Naive thymus-derived CD4-positive, alpha-beta T cell (primary cell): ENCODE results near the gene MTRFR. TPM values are rescaled to one million over a fixed set of nuclear protein-coding genes. Genes with fewer than 3 reads are reported as not detected.
"Not testable (repeated sequence)": the region's sequence is repeated elsewhere in the genome, so short reads cannot be mapped to it uniquely, and the experiment has no call there.

ENCODE experiments used
- ATAC-seq: fragments of 150-1000 bp; cut with Tn5 transposase; 2 replicates; pipeline ENCODE4 v1.10.0; 2021; ENCODE audit warnings: mild to moderate bottlenecking, moderate library complexity
- CTCF ChIA-PET: fragments of 350-600 bp; sonication (Branson Sonifier 250); formaldehyde crosslinking; loops from one replicate; lab custom pipeline; 2021; ENCODE audit warnings: antibody characterized with exemption; lab: Charles Lee
- POLR2A ChIA-PET: fragments of 350-600 bp; sonication (Branson Sonifier 250); formaldehyde crosslinking; loops from one replicate; lab custom pipeline; 2021; ENCODE audit warnings: antibody characterized with exemption, inconsistent platforms; lab: Charles Lee
- DNase-seq, 9 donors: peaks; one replicate each; pipeline versions ENCODE4 v3.0.0 to v3.0.0-alpha.2; 2020 to 2022; ENCODE audit warnings: mixed read lengths in 1 of 9
- H3K27ac ChIP-seq: one replicate; pipeline ENCODE4 v1.7.0; 2013; ENCODE audit warnings: mild to moderate bottlenecking, low read depth, low read length, moderate library complexity
- H3K27me3 ChIP-seq, 2 donors: one replicate each; pipeline ENCODE4 v1.7.0; 2013; ENCODE audit warnings: low read length in 2 of 2, mild to moderate bottlenecking in 2 of 2, moderate library complexity in 2 of 2; ENCODE audit not compliant: control insufficient read depth in 2 of 2, insufficient read depth in 2 of 2
- H3K36me3 ChIP-seq, 3 experiments: 1 replicate in 2 of 3; 2 replicates in 1 of 3; pipeline ENCODE4 v1.7.0; 2013; ENCODE audit warnings: low read length in 3 of 3, mild to moderate bottlenecking in 3 of 3, moderate library complexity in 1 of 3; ENCODE audit not compliant: insufficient read depth in 3 of 3, control insufficient read depth in 2 of 3
- H3K4me1 ChIP-seq, 2 donors: one replicate each; pipeline ENCODE4 v1.7.0; 2013; ENCODE audit warnings: low read length in 2 of 2, mild to moderate bottlenecking in 2 of 2, moderate library complexity in 1 of 2; ENCODE audit not compliant: control insufficient read depth in 2 of 2, insufficient read depth in 2 of 2
- H3K4me3 ChIP-seq: 2 replicates; pipeline ENCODE4 v1.7.0; 2013; ENCODE audit warnings: mild to moderate bottlenecking, low read length
- H3K9me3 ChIP-seq, 3 experiments: 1 replicate in 2 of 3; 2 replicates in 1 of 3; pipeline ENCODE4 v1.7.0; 2013; ENCODE audit warnings: low read length in 3 of 3; ENCODE audit not compliant: control insufficient read depth in 2 of 3
- H3K27ac Mint-ChIP-seq, 9 donors: one replicate each; pipeline ENCODE4 v1.8.0; 2020 to 2022; ENCODE audit warnings: mixed read lengths in 9 of 9, mild to moderate bottlenecking in 8 of 9, moderate library complexity in 5 of 9, inconsistent platforms in 2 of 9
- H3K27me3 Mint-ChIP-seq, 5 donors: one replicate each; pipeline ENCODE4 v1.8.0; 2021 to 2022; ENCODE audit warnings: mixed read lengths in 5 of 5, mild to moderate bottlenecking in 1 of 5
- H3K36me3 Mint-ChIP-seq, 5 donors: one replicate each; pipeline ENCODE4 v1.8.0; 2020 to 2022; ENCODE audit warnings: mixed read lengths in 5 of 5, mild to moderate bottlenecking in 3 of 5, inconsistent platforms in 1 of 5
- H3K4me1 Mint-ChIP-seq, 7 donors: one replicate each; pipeline ENCODE4 v1.8.0; 2020 to 2022; ENCODE audit warnings: mixed read lengths in 7 of 7, mild to moderate bottlenecking in 3 of 7, inconsistent platforms in 1 of 7
- H3K4me3 Mint-ChIP-seq, 10 donors: one replicate each; pipeline ENCODE4 v1.8.0; 2020 to 2022; ENCODE audit warnings: mild to moderate bottlenecking in 10 of 10, mixed read lengths in 10 of 10, moderate library complexity in 6 of 10, inconsistent platforms in 2 of 10
- H3K9me3 Mint-ChIP-seq, 11 donors: one replicate each; pipeline ENCODE4 v1.8.0; 2020 to 2022; ENCODE audit warnings: mixed read lengths in 11 of 11, mild to moderate bottlenecking in 4 of 11, inconsistent platforms in 1 of 11, moderate library complexity in 1 of 11
- intact Hi-C, 2 donors: fragments of 100-400 bp; cut with micrococcal nuclease; formaldehyde crosslinking; loops; one replicate each; pipeline ENCODE4 v1.15.1; 2023
- polyA plus RNA-seq, 2 donors: library from polyadenylated mRNA; unstranded; fragments of 300-500 nt; fragmentation: Illumina TruSeq; gene quantifications; one replicate each; pipeline ENCODE4 v1.2.3, GENCODE V29; 2021
- total RNA-seq, 6 experiments: library from RNA in 5 of 6; stranded (reverse) in 5 of 6; gene quantifications; 1 replicate in 5 of 6; 2 replicates in 1 of 6; pipeline ENCODE4 v1.2.3 and lab custom pipeline; 2021 to 2026

Gene MTRFR
- total and polyA plus RNA-seq, 7 experiments from 2014 or later, result 26.8 to 60.3 (median 42.6) TPM

DNA sequence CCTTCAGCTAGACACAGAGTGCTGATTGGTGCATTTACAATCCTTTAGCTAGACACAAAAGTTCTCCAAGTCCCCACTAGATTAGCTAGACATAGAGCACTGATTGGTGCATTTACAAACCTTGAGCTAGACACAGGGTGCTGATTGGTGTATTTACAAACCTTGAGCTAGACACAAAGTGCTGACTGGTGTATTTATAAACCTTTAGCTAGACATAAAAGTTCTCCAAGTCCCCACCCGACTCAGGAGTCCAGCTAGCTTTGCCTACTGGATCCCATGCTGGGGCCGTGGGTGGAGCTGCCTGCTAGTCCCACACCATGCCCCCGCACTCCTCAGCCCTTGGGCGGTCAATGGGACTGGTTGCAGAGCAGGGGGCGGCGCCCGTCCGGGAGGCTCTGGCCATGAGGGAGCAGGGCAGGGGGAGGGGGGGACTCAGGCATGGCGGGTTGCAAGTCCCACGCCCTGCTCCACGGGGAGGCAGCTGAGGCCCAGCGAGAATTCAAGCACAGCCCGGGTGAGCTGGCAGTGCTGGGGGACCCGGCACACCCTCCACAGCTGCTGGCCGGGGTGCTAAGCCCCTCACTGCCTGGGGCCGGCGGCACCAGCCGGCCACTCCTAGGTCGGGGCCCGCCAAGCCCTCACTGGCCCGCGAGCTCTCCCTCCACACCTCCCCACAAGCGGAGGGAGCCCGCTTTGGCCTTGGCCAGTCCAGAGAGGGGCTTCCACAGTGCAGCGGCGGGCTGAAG is 15.9 kb downstream of the MTRFR start:
- H3K27me3 Mint-ChIP-seq, DNase-seq, H3K9me3 ChIP-seq, H3K27ac ChIP-seq, H3K4me3 ChIP-seq, intact Hi-C loops, ATAC-seq, H3K9me3 Mint-ChIP-seq, H3K27me3 ChIP-seq: not testable (repeated sequence)
- CTCF ChIA-PET, result interaction anchor here (1.5 kb wide), 1 partner anchor 11 kb away, joined by 7 read pairs; no protein-coding TSS in a partner anchor
- Mint-ChIP-seq H3K4me1 (peaks cover 36 to 76% (median 58%) of the 10 kb centered on the region in 7 donors), H3K27ac (peak overlapping the region in 1 of 9 donors; percentile 62), H3K36me3 (peaks cover 3 to 42% (median 27%) of the 10 kb centered on the region in 5 donors), H3K4me3 (peak overlapping the region in 2 of 10 donors; percentile 50 to 64)
- Histone ChIP-seq H3K36me3 (peaks cover 0 to 33% (median 0%) of the 10 kb centered on the region in 3 experiments), H3K4me1 (peaks cover 6 to 21% of the 10 kb centered on the region in 2 donors)
- POLR2A ChIA-PET, result interaction anchor here (1.4 kb wide), 1 partner anchor 8 kb away, joined by 4 read pairs; no protein-coding TSS in a partner anchor

DNA sequence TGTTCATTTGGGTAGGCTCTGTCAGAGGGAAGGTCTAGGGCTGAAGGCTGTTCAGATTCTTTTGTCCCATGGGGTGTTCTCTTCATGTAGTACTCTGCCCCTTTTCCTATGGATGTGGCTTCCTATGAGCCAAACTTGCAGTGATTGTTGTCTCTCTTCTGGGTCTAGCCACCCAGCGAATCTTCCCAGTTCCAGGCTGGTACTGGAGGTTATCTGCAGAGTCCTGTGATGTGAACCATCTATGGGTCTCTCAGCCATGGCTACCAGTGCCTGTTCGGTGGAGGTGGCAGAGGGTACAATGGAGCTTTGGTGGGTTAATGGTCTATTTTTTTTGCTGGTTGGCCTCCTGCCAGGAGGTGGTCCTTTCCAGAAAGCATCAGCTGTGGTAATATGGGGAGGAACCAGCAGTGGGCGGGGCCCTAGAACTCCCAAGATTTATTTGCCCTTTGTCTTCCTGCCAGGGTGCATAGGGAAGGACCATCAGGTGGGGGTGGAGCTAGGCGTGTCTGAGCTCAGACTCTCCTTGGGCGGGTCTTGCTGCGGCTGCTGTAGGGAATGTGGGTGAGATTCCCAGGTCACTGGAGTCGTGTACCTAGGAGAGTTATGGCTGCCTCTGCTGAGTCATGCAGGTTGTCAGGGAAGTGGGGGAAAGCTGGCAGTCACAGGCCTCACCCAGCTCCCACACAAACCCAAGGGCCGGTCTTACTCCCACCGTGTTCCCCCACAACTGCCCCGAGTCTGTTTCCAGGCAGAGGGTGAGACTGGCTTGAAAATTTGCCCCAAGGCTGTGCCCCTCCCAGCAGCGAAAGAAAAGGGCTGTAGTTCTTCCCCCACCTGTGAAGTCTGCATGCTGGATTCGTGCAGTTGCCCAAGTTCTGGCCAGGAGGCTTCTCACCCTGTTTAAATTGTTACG is 17.5 kb downstream of the MTRFR start:
- Mint-ChIP-seq H3K4me3 (peak overlapping the region in 9 of 10 donors; percentile 12 to 61 (median 27)), H3K9me3 (peaks cover 0 to 2% (median 0%) of the 10 kb centered on the region in 11 donors), H3K27ac (peak overlapping the region; percentile 8 to 89 (median 62)), H3K27me3 (no peaks in the 10 kb centered on the region), H3K36me3 (peaks cover 3 to 39% (median 23%) of the 10 kb centered on the region in 5 donors), H3K4me1 (peaks cover 30 to 64% (median 50%) of the 10 kb centered on the region in 7 donors)
- H3K4me1 ChIP-seq, result peaks cover 6 to 18% of the 10 kb centered on the region in 2 donors
- H3K27me3 ChIP-seq, result no peaks in the 10 kb centered on the region
- ATAC-seq (no peak), DNase-seq (no peak)
- CTCF ChIA-PET, result interaction anchor here (0.6 to 1.3 kb wide), 3 partner anchors 8 to 207 kb away, joined by 3 to 5 read pairs (median 3); no protein-coding TSS in a partner anchor
- intact Hi-C loops, result loop anchor here in 1 of 2 donors (1.0 kb wide), 1 partner anchor 8 kb away; no protein-coding TSS in a partner anchor
- no peak overlapping the region for H3K4me3 ChIP-seq
- POLR2A ChIA-PET, result interaction anchor here (1.4 to 1.6 kb wide), 2 partner anchors 10 to 18 kb away, joined by 4 to 5 read pairs; partner anchors contain the start of gene MPHOSPH9
- peak overlapping the region; percentile 51 for H3K27ac ChIP-seq
- peaks cover 0 to 48% (median 0%) of the 10 kb centered on the region in 3 experiments for H3K36me3 ChIP-seq
- no peaks in the 10 kb centered on the region for H3K9me3 ChIP-seq

DNA sequence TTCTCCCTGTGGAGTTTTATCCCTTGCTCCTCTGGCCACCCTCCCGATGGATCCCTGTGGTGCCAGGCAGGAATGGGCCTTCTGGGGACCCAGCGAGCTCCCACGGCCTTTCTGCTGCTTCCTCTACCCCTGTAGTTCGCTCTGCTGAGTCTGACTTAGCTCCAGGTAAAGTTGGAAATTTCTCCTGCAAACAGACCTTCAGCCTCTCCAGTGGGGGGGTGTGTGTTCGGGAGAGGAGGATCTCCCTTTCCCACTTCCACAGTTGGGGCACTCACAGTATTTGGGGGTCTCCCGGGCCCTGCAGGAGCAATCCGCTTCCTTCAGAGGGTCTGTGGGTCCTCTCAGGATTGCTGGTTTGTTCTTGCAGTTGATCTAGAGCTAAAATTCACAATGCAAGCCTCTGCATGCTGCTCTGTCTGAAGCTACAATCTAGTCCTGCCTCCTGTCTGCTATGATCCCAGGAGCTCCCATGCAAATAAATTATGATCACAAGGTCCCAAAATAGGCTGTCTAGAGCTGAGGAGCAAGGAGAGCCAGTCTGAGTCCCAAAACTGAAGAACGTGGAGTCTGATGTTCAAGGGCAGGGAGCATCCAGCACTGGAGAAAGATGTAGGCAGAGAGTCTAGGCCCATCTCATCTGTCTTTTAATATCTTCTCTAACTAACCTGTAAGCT is 18.3 kb downstream of the MTRFR start:
- ChIA-PET CTCF (interaction anchor here (0.6 to 1.1 kb wide), 3 partner anchors 9 to 192 kb away, joined by 3 to 5 read pairs (median 4); no protein-coding TSS in a partner anchor), POLR2A (interaction anchor here (1.6 kb wide), 1 partner anchor 19 kb away, joined by 5 read pairs; the partner anchor contains the start of gene MPHOSPH9)
- intact Hi-C loops, result no loop called here
- H3K9me3 ChIP-seq, result no peaks in the 10 kb centered on the region
- peaks cover 6 to 18% of the 10 kb centered on the region in 2 donors for H3K4me1 ChIP-seq
- Mint-ChIP-seq H3K4me1 (peaks cover 27 to 57% (median 43%) of the 10 kb centered on the region in 7 donors), H3K27ac (peak overlapping the region in 7 of 9 donors; percentile 8 to 70 (median 51)), H3K27me3 (no peaks in the 10 kb centered on the region), H3K9me3 (peaks cover 0 to 2% (median 0%) of the 10 kb centered on the region in 11 donors), H3K4me3 (peak overlapping the region in 3 of 10 donors; percentile 9 to 47 (median 22)), H3K36me3 (peaks cover 3 to 44% (median 24%) of the 10 kb centered on the region in 5 donors)
- peak overlapping the region; percentile 41 for H3K27ac ChIP-seq
- H3K27me3 ChIP-seq, result no peaks in the 10 kb centered on the region
- DNase-seq (no peak), ATAC-seq (no peak)
- H3K36me3 ChIP-seq, result peaks cover 0 to 56% (median 0%) of the 10 kb centered on the region in 3 experiments
- no peak overlapping the region for H3K4me3 ChIP-seq

DNA sequence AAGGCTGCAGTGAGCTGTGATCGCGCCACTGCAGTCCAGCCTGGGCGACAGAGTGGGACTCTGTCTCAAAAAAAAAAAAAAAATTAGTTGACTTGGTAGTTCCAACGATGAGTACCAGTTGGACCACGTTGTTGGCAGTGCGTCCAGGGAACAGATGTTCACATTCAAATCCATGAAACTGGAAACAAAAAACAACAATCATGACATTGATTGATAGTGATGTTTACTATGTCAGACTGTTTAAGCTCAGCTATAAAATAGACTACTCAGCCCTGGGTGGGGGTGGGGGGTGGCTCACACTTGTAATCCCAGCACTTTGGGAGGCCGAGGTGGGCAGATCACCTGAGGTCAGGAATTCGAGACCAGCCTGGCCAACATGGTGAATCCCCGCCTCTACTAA is 19.1 kb downstream of the MTRFR start:
- Mint-ChIP-seq H3K4me1 (peaks cover 21 to 50% (median 40%) of the 10 kb centered on the region in 7 donors), H3K36me3 (peaks cover 3 to 51% (median 25%) of the 10 kb centered on the region in 5 donors), H3K27ac (peak overlapping the region in 1 of 9 donors; percentile 70)
- H3K27me3 ChIP-seq, H3K4me3 ChIP-seq, H3K27ac ChIP-seq, H3K4me3 Mint-ChIP-seq, intact Hi-C loops, ATAC-seq, H3K9me3 ChIP-seq, H3K27me3 Mint-ChIP-seq, DNase-seq, H3K9me3 Mint-ChIP-seq, POLR2A ChIA-PET: not testable (repeated sequence)
- Histone ChIP-seq H3K36me3 (peaks cover 0 to 64% (median 0%) of the 10 kb centered on the region in 3 experiments), H3K4me1 (peaks cover 6 to 14% of the 10 kb centered on the region in 2 donors)
- CTCF ChIA-PET, result interaction anchor here (0.7 to 0.8 kb wide), 2 partner anchors 130 to 192 kb away, joined by 4 to 6 read pairs; no protein-coding TSS in a partner anchor

DNA sequence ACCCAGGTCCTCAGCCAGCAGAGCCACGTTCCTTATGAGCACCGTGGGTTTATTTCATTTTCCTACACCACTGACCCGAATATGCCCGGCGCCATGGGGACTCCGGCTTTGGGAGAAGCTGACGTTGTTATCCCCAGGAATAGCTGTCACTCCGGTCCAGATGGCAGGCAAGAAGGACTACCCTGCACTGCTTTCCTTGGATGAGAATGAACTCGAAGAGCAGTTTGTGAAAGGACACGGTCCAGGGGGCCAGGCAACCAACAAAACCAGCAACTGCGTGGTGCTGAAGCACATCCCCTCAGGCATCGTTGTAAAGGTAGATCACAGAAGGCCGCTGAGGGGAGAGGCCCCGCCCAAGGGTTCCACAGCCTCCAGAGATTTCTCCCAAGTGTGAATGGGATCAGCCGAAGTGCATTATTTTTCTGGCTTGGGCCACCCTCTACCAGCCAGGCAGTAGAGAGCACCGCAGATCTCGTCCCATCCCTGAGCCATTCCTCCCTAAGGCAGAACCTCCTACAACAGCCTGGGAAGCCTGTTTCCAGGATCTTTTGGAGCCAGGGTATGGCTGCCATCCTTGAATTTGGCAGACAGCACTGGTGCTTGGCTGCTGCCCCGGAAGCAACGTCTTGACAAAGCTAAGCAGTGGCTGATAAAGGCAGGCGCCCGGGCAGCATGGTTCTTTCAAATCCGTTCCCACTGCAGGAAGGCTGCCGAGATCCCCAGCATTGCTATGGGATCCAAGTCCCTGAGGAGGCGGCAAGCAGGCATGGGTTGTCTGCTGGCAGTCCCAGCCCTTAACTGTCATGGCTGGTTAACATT is 20.6 kb downstream of the MTRFR start:
- intact Hi-C loops, result no loop called here
- H3K27me3 Mint-ChIP-seq, result no peaks in the 10 kb centered on the region
- no peak overlapping the region for H3K27ac ChIP-seq
- ChIA-PET POLR2A (no interaction called here), CTCF (interaction anchor here (0.6 kb wide), 1 partner anchor 18 kb away, joined by 3 read pairs; no protein-coding TSS in a partner anchor)
- H3K27me3 ChIP-seq, result no peaks in the 10 kb centered on the region
- H3K4me1 Mint-ChIP-seq, result peaks cover 16 to 35% (median 25%) of the 10 kb centered on the region in 7 donors
- H3K36me3 Mint-ChIP-seq, result peaks cover 3 to 39% (median 16%) of the 10 kb centered on the region in 5 donors
- DNase-seq (no peak), ATAC-seq (no peak)
- peaks cover 6 to 12% of the 10 kb centered on the region in 2 donors for H3K4me1 ChIP-seq
- no peak overlapping the region for H3K4me3 Mint-ChIP-seq
- H3K4me3 ChIP-seq, result no peak overlapping the region
- H3K36me3 ChIP-seq, result peaks cover 0 to 72% (median 0%) of the 10 kb centered on the region in 3 experiments
- no peaks in the 10 kb centered on the region for H3K9me3 Mint-ChIP-seq
- peak overlapping the region in 4 of 9 donors; percentile 4 to 57 (median 27) for H3K27ac Mint-ChIP-seq
- H3K9me3 ChIP-seq, result no peaks in the 10 kb centered on the region
